Measurements from ENCODE around the gene LFNG.

LFNG gene

GRCh38 chr7:2476298-2476697 lies 43.3 kb upstream of the LFNG start, which contains the start of gene GRIFIN:
TSS of gene GRIFIN (minus strand) at chr7:2476398. CDS start at chr7:2476383, 15 bp downstream.
- Histone ChIP-seq H3K9ac (peak within 1 kb of the TSS; percentile 54), H3K4me3 (peak within 1 kb of the TSS; percentile 17; the same call in 1 of the 2 replicates), H3K4me1 (peaks cover 77% of the 10 kb centered on the region), H3K27ac (peak within 1 kb of the TSS; percentile 49; the same call in 1 of the 2 replicates), H3K36me3 (no peaks in the 10 kb centered on the region), H4K20me1 (no peaks in the 10 kb centered on the region), H3K4me2 (peak within 1 kb of the TSS; percentile 93), H3K27me3 (no peaks in the 10 kb centered on the region), H3K9me3 (no peaks in the 10 kb centered on the region)
- TF ChIP-seq Cebpa-rat (IDR thresholded peaks at IDR 0.05), result no peak

DNA sequence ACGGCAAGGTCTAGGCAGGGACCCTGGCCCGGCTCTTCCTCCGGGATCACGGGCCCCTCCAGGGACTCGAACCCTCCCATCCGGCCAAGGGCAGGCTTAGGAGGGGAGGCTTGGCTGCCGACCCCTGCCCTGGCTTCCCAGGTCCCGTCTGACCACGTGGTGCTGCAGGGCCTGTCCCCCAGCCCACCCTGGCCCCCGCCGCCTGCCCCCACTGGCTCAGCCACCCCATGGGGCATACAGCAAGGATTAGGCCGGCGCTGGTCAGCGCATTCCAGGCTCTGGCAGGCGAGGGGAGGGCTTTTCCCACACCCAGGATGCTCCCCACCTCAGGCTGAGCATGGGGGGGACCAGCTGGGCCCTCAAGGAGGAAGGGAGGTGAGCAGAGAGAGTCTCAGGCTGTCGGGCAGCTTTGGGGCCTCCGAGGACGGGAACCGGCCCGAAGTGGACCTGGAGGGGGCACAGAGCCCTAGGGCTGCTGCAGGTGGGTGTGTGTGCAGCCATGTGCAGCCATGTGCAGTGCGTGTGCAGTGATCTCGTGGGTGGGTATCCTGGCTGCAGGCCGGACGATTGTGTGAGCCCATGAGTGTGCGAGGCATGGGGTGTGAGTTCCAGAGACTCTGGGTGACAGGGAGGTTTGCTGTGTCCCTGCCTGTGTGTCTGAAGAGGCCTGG lies 42.7 kb upstream of the LFNG start:
- peak overlapping the region; percentile 17; the same call in 1 of the 2 replicates for H3K4me3 ChIP-seq
- H3K27ac ChIP-seq, result peak overlapping the region; percentile 49; the same call in 1 of the 2 replicates

DNA sequence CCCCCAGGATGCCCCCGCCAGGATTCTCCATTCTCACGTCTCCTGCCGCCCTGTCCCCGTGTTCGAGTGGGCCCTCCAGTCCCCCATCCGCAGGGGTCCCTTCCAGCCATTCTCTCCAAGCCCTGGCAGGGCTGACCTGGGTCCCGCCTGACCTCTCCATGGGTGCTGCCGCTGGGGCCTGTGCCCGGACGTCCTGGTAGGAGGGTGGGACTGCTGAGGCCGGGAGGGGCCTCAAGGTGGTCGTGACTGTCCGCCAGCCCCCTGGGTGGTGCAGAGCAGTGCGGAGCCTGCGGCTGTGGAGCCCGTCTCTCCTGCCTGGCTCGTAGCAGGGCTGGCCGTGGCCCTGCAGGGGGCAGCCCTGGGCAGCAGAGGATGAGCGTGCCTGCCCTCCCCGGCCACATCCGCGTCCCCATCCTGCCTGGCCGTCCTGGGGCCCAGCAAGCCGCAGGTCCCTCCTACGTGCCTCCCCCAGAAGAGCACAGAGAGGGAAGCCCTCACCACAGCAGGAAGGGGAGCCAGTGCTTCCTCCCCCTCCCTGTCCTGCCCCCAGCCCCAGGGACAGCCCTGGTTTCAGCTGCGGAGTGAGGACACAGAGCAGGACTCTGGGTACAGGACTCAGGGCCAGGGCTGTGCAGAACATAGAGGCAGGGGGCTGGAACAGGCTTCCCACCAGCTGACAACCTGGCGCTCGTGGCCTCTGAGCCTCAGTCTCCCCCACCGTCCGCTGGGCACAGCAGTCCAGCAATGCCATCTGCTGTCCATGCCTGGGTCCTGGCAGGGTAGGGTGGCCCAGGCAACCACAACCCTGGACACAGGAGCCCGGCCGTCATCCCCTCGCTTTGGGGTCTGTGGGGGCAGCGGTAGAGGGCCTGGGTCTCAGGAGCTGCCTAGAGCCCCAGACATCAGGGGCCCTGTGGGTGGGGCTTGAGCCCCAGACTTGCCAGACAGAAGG lies 41.9 kb upstream of the LFNG start:
- Histone ChIP-seq H3K27me3 (no peaks in the 10 kb centered on the region), H3K36me3 (no peaks in the 10 kb centered on the region), H4K20me1 (no peaks in the 10 kb centered on the region), H3K27ac (peak overlapping the region; percentile 49), H3K4me3 (peak overlapping the region; percentile 17), H3K4me1 (peaks cover 67% of the 10 kb centered on the region), H3K9me3 (no peaks in the 10 kb centered on the region), H3K9ac (peak overlapping the region; percentile 54), H3K4me2 (peak overlapping the region; percentile 93)
- no peak for TF ChIP-seq Cebpa-rat (IDR thresholded peaks at IDR 0.05)

More for the DNA sequence above, 42.7 kb upstream of the LFNG start:
- Histone ChIP-seq H3K27me3 (no peaks in the 10 kb centered on the region), H3K4me1 (peaks cover 71% of the 10 kb centered on the region), H3K9ac (peak overlapping the region; percentile 54), H3K9me3 (no peaks in the 10 kb centered on the region), H3K36me3 (no peaks in the 10 kb centered on the region), H3K4me2 (peak overlapping the region; percentile 93), H4K20me1 (no peaks in the 10 kb centered on the region)
- no peak for TF ChIP-seq Cebpa-rat (IDR thresholded peaks at IDR 0.05)

- Histone ChIP-seq H3K36me3 (no peaks in the 10 kb centered on the region), H3K9me3 (no peaks in the 10 kb centered on the region; the same call in 1 of the 2 replicates), H3K27ac (peak overlapping the region; percentile 49), H3K27me3 (no peaks in the 10 kb centered on the region), H3K4me3 (peak overlapping the region; percentile 17), H3K4me2 (peak overlapping the region; percentile 93), H4K20me1 (no peaks in the 10 kb centered on the region), H3K9ac (peak overlapping the region; percentile 54), H3K4me1 (peaks cover 65% of the 10 kb centered on the region)
- TF ChIP-seq Cebpa-rat (IDR thresholded peaks at IDR 0.05), result no peak
Observed at GRCh38 chr7:2478399-2478785, 41.2 kb upstream of the LFNG start.

GRCh38 chr7:2478800-2479199 lies 40.8 kb upstream of the LFNG start:
- Histone ChIP-seq H3K9me3 (no peaks in the 10 kb centered on the region; the same call in 1 of the 2 replicates), H3K9ac (0 out of 2 replicates have a peak overlapping the region, but pooled peaks have one; percentile 24), H3K4me3 (no peak overlapping the region), H4K20me1 (no peaks in the 10 kb centered on the region), H3K36me3 (no peaks in the 10 kb centered on the region), H3K4me2 (peak overlapping the region; percentile 93), H3K27ac (peak overlapping the region; percentile 49), H3K4me1 (peaks cover 67% of the 10 kb centered on the region), H3K27me3 (no peaks in the 10 kb centered on the region)
- TF ChIP-seq Cebpa-rat (IDR thresholded peaks at IDR 0.05), result no peak

GRCh38 chr7:2479276-2480069 lies 40.1 kb upstream of the LFNG start:
- Histone ChIP-seq H3K27ac (no peak overlapping the region), H3K4me1 (peaks cover 69% of the 10 kb centered on the region), H3K4me3 (no peak overlapping the region), H4K20me1 (no peaks in the 10 kb centered on the region), H3K27me3 (no peaks in the 10 kb centered on the region), H3K9ac (no peak overlapping the region; the same call in 1 of the 2 replicates), H3K36me3 (no peaks in the 10 kb centered on the region), H3K4me2 (peak overlapping the region; percentile 93), H3K9me3 (no peaks in the 10 kb centered on the region; the same call in 1 of the 2 replicates)
- no peak for TF ChIP-seq Cebpa-rat (IDR thresholded peaks at IDR 0.05)

DNA sequence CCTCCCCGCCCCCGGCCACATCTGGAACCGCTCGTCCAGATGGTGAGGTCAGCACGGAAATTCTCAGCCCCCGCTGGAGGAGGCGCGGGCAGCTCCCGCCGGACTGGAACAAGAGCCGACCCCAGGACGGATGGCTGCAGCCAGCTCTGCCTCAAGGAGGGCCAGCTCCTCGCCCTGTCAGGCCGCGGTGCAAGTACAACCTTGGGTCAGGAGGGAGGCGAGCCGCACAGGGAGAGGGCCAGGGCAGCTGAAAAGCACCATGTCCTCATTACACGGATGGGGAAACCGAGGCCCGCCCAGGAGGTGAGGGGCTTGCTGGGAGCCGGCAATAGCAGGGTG lies 39.5 kb upstream of the LFNG start:
- peaks cover 70% of the 10 kb centered on the region for H3K4me1 ChIP-seq
- H4K20me1 ChIP-seq, result no peaks in the 10 kb centered on the region
- no peak overlapping the region; the same call in 1 of the 2 replicates for H3K9ac ChIP-seq
- TF ChIP-seq Cebpa-rat (IDR thresholded peaks at IDR 0.05), result no peak
- peak overlapping the region; percentile 93; the same call in 1 of the 2 replicates for H3K4me2 ChIP-seq
- no peaks in the 10 kb centered on the region for H3K36me3 ChIP-seq
- H3K27me3 ChIP-seq, result no peaks in the 10 kb centered on the region
- no peak overlapping the region for H3K4me3 ChIP-seq
- no peak overlapping the region for H3K27ac ChIP-seq
- no peaks in the 10 kb centered on the region; the same call in 1 of the 2 replicates for H3K9me3 ChIP-seq

- H3K27ac ChIP-seq, result 0 out of 2 replicates have a peak overlapping the region, but pooled peaks have one; percentile 4
- H3K4me3 ChIP-seq, result no peak overlapping the region
- no peaks in the 10 kb centered on the region for H3K27me3 ChIP-seq
- H3K4me2 ChIP-seq, result no peak overlapping the region
- peaks cover 71% of the 10 kb centered on the region for H3K4me1 ChIP-seq
- H3K36me3 ChIP-seq, result no peaks in the 10 kb centered on the region
- no peak for TF ChIP-seq Cebpa-rat (IDR thresholded peaks at IDR 0.05)
- H4K20me1 ChIP-seq, result no peaks in the 10 kb centered on the region
- H3K9ac ChIP-seq, result no peak overlapping the region
- no peaks in the 10 kb centered on the region; the same call in 1 of the 2 replicates for H3K9me3 ChIP-seq
Observed at GRCh38 chr7:2481195-2481594, 38.4 kb upstream of the LFNG start.

Measured in BLaER1 (cell line).